K562 (cell line): ENCODE data around the gene GALNT17.

ENCODE experiments used
- BRF2 ChIP-seq: IDR thresholded peaks from 3 replicates; pipeline ENCODE4 v1.6.1; 2011; ENCODE audit warnings: borderline replicate concordance, mild to moderate bottlenecking; ENCODE audit not compliant: insufficient read length, insufficient read depth
- CTCF ChIP-seq, 3 experiments: IDR thresholded peaks in 2 of 3; conservative IDR thresholded peaks in 1 of 3; 2 replicates each; pipeline ENCODE4 v1.5.1; 2011 to 2012; ENCODE audit warnings: low read length in 3 of 3, mild to moderate bottlenecking in 3 of 3, control low read depth in 2 of 3, improper control_type of control experiment in 1 of 3, inconsistent platforms in 1 of 3, low read depth in 1 of 3, mixed read lengths in 1 of 3, moderate library complexity in 1 of 3; ENCODE audit not compliant: insufficient read depth in 2 of 3
- GABPA ChIP-seq: fragments of 200-800 bp; sonication (Bioruptor generic); conservative IDR thresholded peaks from 2 replicates; pipeline ENCODE4 v1.6.1; 2016; ENCODE audit warnings: low read depth, missing genetic modification characterization, missing compliant biosample characterization
- IRF1 ChIP-seq: sonication (generic); formaldehyde crosslinking; IDR thresholded peaks from 2 replicates; pipeline ENCODE4 v1.8.0; 2022; ENCODE audit warnings: missing genetic modification reagents, mild to moderate bottlenecking, borderline replicate concordance
- MLLT1 ChIP-seq, 2 experiments: fragments of 450-650 bp; IDR thresholded peaks; 2 replicates each; pipeline ENCODE4 v1.6.1; 2016
- NR2C2 ChIP-seq, 2 experiments: fragments of 200-800 bp in 1 of 2; sonication (Bioruptor generic) in 1 of 2; sonication (generic) in 1 of 2; formaldehyde crosslinking in 1 of 2; IDR thresholded peaks; 2 replicates each; pipeline versions ENCODE4 v1.6.1 to v1.8.0; 2016 to 2022; ENCODE audit warnings: mild to moderate bottlenecking in 1 of 2, missing compliant biosample characterization in 1 of 2, missing genetic modification characterization in 1 of 2, missing genetic modification reagents in 1 of 2
- NR2F6 ChIP-seq: fragments of 450-650 bp; formaldehyde crosslinking; IDR thresholded peaks from 2 replicates; pipeline ENCODE4 v1.4.0; 2020; ENCODE audit warnings: mild to moderate bottlenecking
- RBM15 ChIP-seq: fragments of 200-400 bp; formaldehyde crosslinking; IDR thresholded peaks from 2 replicates; pipeline ENCODE4 v1.6.1; 2018; ENCODE audit warnings: mild to moderate bottlenecking, low read length, moderate library complexity; ENCODE audit not compliant: insufficient read depth
- SREBF2 ChIP-seq: sonication (generic); formaldehyde crosslinking; IDR thresholded peaks from 2 replicates; pipeline ENCODE4 v1.4.0; 2020; ENCODE audit warnings: mild to moderate bottlenecking, missing genetic modification reagents
- TAF1 ChIP-seq: IDR thresholded peaks from 2 replicates; pipeline ENCODE4 v1.6.1; 2011; ENCODE audit warnings: mild to moderate bottlenecking, low read length, moderate library complexity; ENCODE audit not compliant: insufficient read depth, control insufficient read depth, severe bottlenecking; ENCODE audit errors: extremely low read depth
- TARDBP ChIP-seq: fragments of 450-650 bp; IDR thresholded peaks from 2 replicates; pipeline ENCODE4 v1.6.1; 2016
- THRB ChIP-seq: fragments of 450-650 bp; formaldehyde crosslinking; conservative IDR thresholded peaks from 2 replicates; pipeline ENCODE4 v1.4.0; 2022; ENCODE audit warnings: mild to moderate bottlenecking, missing genetic modification characterization
- TOE1 ChIP-seq, 2 experiments: fragments of 450-650 bp in 1 of 2; sonication (generic) in 1 of 2; formaldehyde crosslinking in 1 of 2; IDR thresholded peaks; 2 replicates each; pipeline versions ENCODE4 v1.7.1 to v1.8.0; 2016 to 2022; ENCODE audit warnings: borderline replicate concordance in 2 of 2, mild to moderate bottlenecking in 2 of 2, antibody characterized with exemption in 1 of 2, inconsistent platforms in 1 of 2, low read depth in 1 of 2, missing genetic modification reagents in 1 of 2, moderate library complexity in 1 of 2

- no peak for TF ChIP-seq NR2C2 (CRISPR knock-in tag; IDR thresholded peaks at IDR 0.05)
- TF ChIP-seq NR2C2 (tag; IDR thresholded peaks at IDR 0.05) = no peak
- no peak for TF ChIP-seq TAF1
- TF ChIP-seq THRB = no peak
- TF ChIP-seq TARDBP = no peak
- no peak for TF ChIP-seq GABPA (tag)
- TF ChIP-seq CTCF (IDR thresholded peaks at IDR 0.05 in 2 of 3, conservative IDR thresholded peaks at IDR 0.05 in 1 of 3; ENCODE audit: insufficient read depth in 2 of 3, low read depth in 1 of 3, low read length in 3 of 3) = no peak
- TF ChIP-seq MLLT1 (IDR thresholded peaks at IDR 0.05) = no peak
- no peak for TF ChIP-seq TOE1 (IDR thresholded peaks at IDR 0.05; ENCODE audit: borderline replicate concordance)
- TF ChIP-seq TOE1 (CRISPR knock-in tag; IDR thresholded peaks at IDR 0.05; ENCODE audit: borderline replicate concordance, low read depth) = no peak
- TF ChIP-seq IRF1 (CRISPR knock-in tag) = no peak
- TF ChIP-seq BRF2 = no peak
- TF ChIP-seq SREBF2 (CRISPR knock-in tag) = no peak
- no peak for TF ChIP-seq RBM15
- TF ChIP-seq NR2F6 (CRISPR knock-in tag) = no peak
Observed at GRCh38 chr7:71261066-71261465, 129.1 kb downstream of the GALNT17 start.
